Stomach smooth muscle (tissue), 2 donors: Measurements from ENCODE around the gene MBTPS1.

Experiments used
- H3K27ac ChIP-seq: one replicate; pipeline ENCODE4 v1.7.0; 2013; ENCODE audit warnings: mild to moderate bottlenecking, low read length, inconsistent platforms
- H3K27me3 ChIP-seq, 2 donors: one replicate each; pipeline ENCODE4 v1.7.0; 2013; ENCODE audit warnings: low read length in 2 of 2; ENCODE audit not compliant: insufficient read depth in 2 of 2, control insufficient read depth in 1 of 2
- H3K36me3 ChIP-seq, 2 donors: one replicate each; pipeline ENCODE4 v1.7.0; 2013; ENCODE audit warnings: low read length in 2 of 2; ENCODE audit not compliant: control insufficient read depth in 2 of 2, insufficient read depth in 2 of 2
- H3K4me1 ChIP-seq: one replicate; pipeline ENCODE4 v1.7.0; 2013; ENCODE audit warnings: low read length; ENCODE audit not compliant: control insufficient read depth, insufficient read depth
- H3K4me3 ChIP-seq, 2 donors: one replicate each; pipeline ENCODE4 v1.7.0; 2013; ENCODE audit warnings: low read length in 2 of 2
- H3K9ac ChIP-seq, 2 donors: one replicate each; pipeline ENCODE4 v1.7.0; 2013; ENCODE audit warnings: low read length in 2 of 2, mild to moderate bottlenecking in 1 of 2
- H3K9me3 ChIP-seq, 2 donors: one replicate each; pipeline ENCODE4 v1.7.0; 2013; ENCODE audit warnings: low read length in 2 of 2; ENCODE audit not compliant: control insufficient read depth in 2 of 2
- donor health status: healthy.
- donor health status: Pancreatic carcinoma.

The MBTPS1 gene

GRCh38 chr16:84116720-84117493, at the start of gene MBTPS1:
TSS of gene MBTPS1 (minus strand) at chr16:84116942. CDS start at chr16:84101783, 15,159 bp downstream.
- H3K4me1 ChIP-seq = peaks cover 20% of the 10 kb centered on the region
- H3K36me3 ChIP-seq = peaks cover 2% of the 10 kb centered on the region in 2 donors
- H3K9ac ChIP-seq = peak within 1 kb of the TSS; percentile 95 to 96
- H3K27me3 ChIP-seq = no peaks in the 10 kb centered on the region
- H3K27ac ChIP-seq = peak within 1 kb of the TSS; percentile 87
- H3K4me3 ChIP-seq = peak within 1 kb of the TSS; percentile 88 to 98
- no peaks in the 10 kb centered on the region for H3K9me3 ChIP-seq

GRCh38 chr16:84165746-84166145, 49.0 kb upstream of the MBTPS1 start:
- Histone ChIP-seq H3K27ac (no peak overlapping the region), H3K9ac (no peak overlapping the region), H3K27me3 (peaks cover 11 to 12% of the 10 kb centered on the region in 2 donors)

GRCh38 chr16:84161801-84162200, 45.1 kb upstream of the MBTPS1 start:
- peaks cover 11 to 13% of the 10 kb centered on the region in 2 donors for H3K27me3 ChIP-seq
- no peaks in the 10 kb centered on the region for H3K9me3 ChIP-seq
- H3K4me1 ChIP-seq = no peaks in the 10 kb centered on the region
- H3K4me3 ChIP-seq = no peak overlapping the region
- H3K27ac ChIP-seq = no peak overlapping the region
- no peaks in the 10 kb centered on the region for H3K36me3 ChIP-seq
- H3K9ac ChIP-seq = no peak overlapping the region

More at GRCh38 chr16:84165746-84166145, 49.0 kb upstream of the MBTPS1 start:
- no peaks in the 10 kb centered on the region for H3K36me3 ChIP-seq
- no peak overlapping the region for H3K4me3 ChIP-seq
- H3K4me1 ChIP-seq = no peaks in the 10 kb centered on the region
- H3K9me3 ChIP-seq = no peaks in the 10 kb centered on the region

GRCh38 chr16:84161037-84161436, 44.3 kb upstream of the MBTPS1 start:
- Histone ChIP-seq H3K27ac (no peak overlapping the region), H3K4me3 (no peak overlapping the region), H3K36me3 (no peaks in the 10 kb centered on the region), H3K9me3 (no peaks in the 10 kb centered on the region), H3K9ac (no peak overlapping the region), H3K4me1 (no peaks in the 10 kb centered on the region), H3K27me3 (peaks cover 12 to 13% of the 10 kb centered on the region in 2 donors)

GRCh38 chr16:84159800-84160199, 43.1 kb upstream of the MBTPS1 start:
- peaks cover 12 to 13% of the 10 kb centered on the region in 2 donors for H3K27me3 ChIP-seq
- H3K9me3 ChIP-seq = no peaks in the 10 kb centered on the region
- no peaks in the 10 kb centered on the region for H3K4me1 ChIP-seq
- no peak overlapping the region for H3K27ac ChIP-seq
- H3K4me3 ChIP-seq = no peak overlapping the region
- no peaks in the 10 kb centered on the region for H3K36me3 ChIP-seq
- no peak overlapping the region for H3K9ac ChIP-seq

GRCh38 chr16:84159007-84159406, 42.3 kb upstream of the MBTPS1 start:
- H3K36me3 ChIP-seq = no peaks in the 10 kb centered on the region
- peaks cover 5 to 11% of the 10 kb centered on the region in 2 donors for H3K27me3 ChIP-seq
- no peaks in the 10 kb centered on the region for H3K4me1 ChIP-seq
- H3K27ac ChIP-seq = no peak overlapping the region
- H3K9me3 ChIP-seq = no peaks in the 10 kb centered on the region
- no peak overlapping the region for H3K9ac ChIP-seq
- no peak overlapping the region for H3K4me3 ChIP-seq

- Histone ChIP-seq H3K9me3 (no peaks in the 10 kb centered on the region), H3K4me1 (no peaks in the 10 kb centered on the region), H3K27ac (no peak overlapping the region), H3K36me3 (no peaks in the 10 kb centered on the region), H3K9ac (no peak overlapping the region), H3K4me3 (no peak overlapping the region), H3K27me3 (peaks cover 3 to 11% of the 10 kb centered on the region in 2 donors)
These were observed 39.6 kb upstream of the MBTPS1 start for GRCh38 chr16:84156342-84156784.

- no peaks in the 10 kb centered on the region for H3K36me3 ChIP-seq
- no peak overlapping the region for H3K4me3 ChIP-seq
- H3K4me1 ChIP-seq = no peaks in the 10 kb centered on the region
- no peaks in the 10 kb centered on the region for H3K9me3 ChIP-seq
- H3K27me3 ChIP-seq = peaks cover 3 to 6% of the 10 kb centered on the region in 2 donors
- no peak overlapping the region for H3K9ac ChIP-seq
- no peak overlapping the region for H3K27ac ChIP-seq
These were observed 39.0 kb upstream of the MBTPS1 start for GRCh38 chr16:84155771-84156170.

- H3K9me3 ChIP-seq = no peaks in the 10 kb centered on the region
- no peaks in the 10 kb centered on the region for H3K36me3 ChIP-seq
- no peaks in the 10 kb centered on the region for H3K4me1 ChIP-seq
- no peak overlapping the region for H3K4me3 ChIP-seq
- H3K9ac ChIP-seq = no peak overlapping the region
- H3K27me3 ChIP-seq = peaks cover 3 to 6% of the 10 kb centered on the region in 2 donors
- no peak overlapping the region for H3K27ac ChIP-seq
These were observed 38.5 kb upstream of the MBTPS1 start for GRCh38 chr16:84155226-84155625.

GRCh38 chr16:84153660-84154214, 37.0 kb upstream of the MBTPS1 start:
- peaks cover 3 to 4% of the 10 kb centered on the region in 2 donors for H3K27me3 ChIP-seq
- no peak overlapping the region for H3K4me3 ChIP-seq
- H3K27ac ChIP-seq = no peak overlapping the region
- no peaks in the 10 kb centered on the region for H3K36me3 ChIP-seq
- no peaks in the 10 kb centered on the region for H3K9me3 ChIP-seq
- H3K9ac ChIP-seq = no peak overlapping the region
- no peaks in the 10 kb centered on the region for H3K4me1 ChIP-seq

- Histone ChIP-seq H3K27ac (no peak overlapping the region), H3K27me3 (no peaks in the 10 kb centered on the region), H3K4me1 (no peaks in the 10 kb centered on the region), H3K9me3 (no peaks in the 10 kb centered on the region), H3K36me3 (no peaks in the 10 kb centered on the region), H3K4me3 (no peak overlapping the region), H3K9ac (no peak overlapping the region)
These were observed 34.2 kb upstream of the MBTPS1 start for GRCh38 chr16:84150926-84151325.
